ENCODE results near the gene PTGER1. TPM values are rescaled to one million over a fixed set of nuclear protein-coding genes. Genes with fewer than 3 reads are reported as not detected.

PTGER1 gene
- total RNA-seq, 1 experiment from 2014 or later = 2.2 TPM

DNA sequence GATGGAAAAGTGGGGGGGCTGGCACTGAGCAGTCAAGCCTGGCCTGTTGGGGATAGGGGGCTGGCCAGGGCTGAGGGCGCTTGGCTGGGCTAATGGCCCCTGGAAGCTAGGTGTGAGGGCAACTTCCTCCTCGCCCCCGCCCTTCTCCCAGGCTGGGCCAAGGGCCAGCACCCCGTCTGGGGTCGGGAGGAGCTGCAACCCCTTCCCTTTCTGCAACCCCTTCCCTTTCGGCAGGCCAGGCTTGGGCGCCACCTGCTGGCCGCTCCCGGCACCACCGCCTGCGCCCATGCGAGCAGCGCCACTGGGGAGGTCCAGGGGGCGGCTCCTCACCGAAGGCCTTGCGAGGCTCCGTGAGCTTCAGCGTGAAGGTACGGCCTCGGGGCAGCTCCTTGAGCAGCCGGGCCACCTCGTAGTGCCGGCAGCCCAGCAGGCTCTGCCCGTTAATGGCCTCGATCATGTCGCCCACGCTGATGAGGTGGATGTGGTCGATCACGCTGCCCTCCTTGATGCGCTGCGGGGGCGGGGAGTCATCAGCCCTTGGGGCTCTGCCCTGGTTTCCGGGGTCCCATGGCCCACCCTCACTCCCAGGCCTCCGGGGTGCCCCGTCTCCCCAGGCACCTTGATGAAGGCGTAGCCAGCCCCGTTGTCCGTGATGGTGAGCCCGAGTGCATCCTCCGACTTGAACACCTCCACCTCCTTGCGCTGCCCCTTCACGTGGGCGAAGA is 5.0 kb upstream of the PTGER1 start:
- H3K9me3 ChIP-seq (ENCODE audit: low read length) = no peaks in the 10 kb centered on the region
- no peak overlapping the region for H3K9ac ChIP-seq (ENCODE audit: low read length)
- TF ChIP-seq EZH2phosphoT487 (IDR thresholded peaks at IDR 0.05; ENCODE audit: borderline replicate concordance, low read length) = no peak
- TF ChIP-seq, protein P1, sequence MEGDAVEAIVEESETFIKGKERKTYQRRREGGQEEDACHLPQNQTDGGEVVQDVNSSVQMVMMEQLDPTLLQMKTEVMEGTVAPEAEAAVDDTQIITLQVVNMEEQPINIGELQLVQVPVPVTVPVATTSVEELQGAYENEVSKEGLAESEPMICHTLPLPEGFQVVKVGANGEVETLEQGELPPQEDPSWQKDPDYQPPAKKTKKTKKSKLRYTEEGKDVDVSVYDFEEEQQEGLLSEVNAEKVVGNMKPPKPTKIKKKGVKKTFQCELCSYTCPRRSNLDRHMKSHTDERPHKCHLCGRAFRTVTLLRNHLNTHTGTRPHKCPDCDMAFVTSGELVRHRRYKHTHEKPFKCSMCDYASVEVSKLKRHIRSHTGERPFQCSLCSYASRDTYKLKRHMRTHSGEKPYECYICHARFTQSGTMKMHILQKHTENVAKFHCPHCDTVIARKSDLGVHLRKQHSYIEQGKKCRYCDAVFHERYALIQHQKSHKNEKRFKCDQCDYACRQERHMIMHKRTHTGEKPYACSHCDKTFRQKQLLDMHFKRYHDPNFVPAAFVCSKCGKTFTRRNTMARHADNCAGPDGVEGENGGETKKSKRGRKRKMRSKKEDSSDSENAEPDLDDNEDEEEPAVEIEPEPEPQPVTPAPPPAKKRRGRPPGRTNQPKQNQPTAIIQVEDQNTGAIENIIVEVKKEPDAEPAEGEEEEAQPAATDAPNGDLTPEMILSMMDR (conservative IDR thresholded peaks at IDR 0.05; ENCODE audit: low read depth, low read length) = peak; percentile 93
- no peak overlapping the region for H2AFZ ChIP-seq (ENCODE audit: low read length)
- H3K27ac ChIP-seq (ENCODE audit: low read length) = no peak overlapping the region
- peaks cover 7% of the 10 kb centered on the region; the same call in 1 of the 2 replicates for H4K20me1 ChIP-seq (ENCODE audit: low read length)
- no peak overlapping the region for H3K4me3 ChIP-seq (ENCODE audit: low read length)
- H3K4me2 ChIP-seq (ENCODE audit: low read length) = no peak overlapping the region
- DNase-seq (peak; percentile 40), ATAC-seq (no peak)
- no peaks in the 10 kb centered on the region for H3K27me3 ChIP-seq (ENCODE audit: low read length)
- ChIA-PET CTCF (interaction anchor here (0.6 kb wide), 1 partner anchor 8 kb away, joined by 9 read pairs; no protein-coding TSS in a partner anchor), POLR2A (ENCODE audit: unreplicated experiment) (interaction anchor here (0.6 kb wide), 1 partner anchor 210 kb away, joined by 3 read pairs; no protein-coding TSS in a partner anchor)
- H3K4me1 ChIP-seq (ENCODE audit: insufficient read depth, low read length) = peaks cover 20% of the 10 kb centered on the region
- no peaks in the 10 kb centered on the region for H3F3A ChIP-seq (ENCODE audit: low read length, unreplicated experiment)
- intact Hi-C loops (cut with micrococcal nuclease) = loop anchor here (10.0 kb wide), 1 partner anchor 345 kb away; the partner anchor contains the start of gene ASF1B
- H3K36me3 ChIP-seq (ENCODE audit: low read depth, low read length) = peaks cover 42% of the 10 kb centered on the region
- no TSS peak for BruUV-seq (replicated peaks)
- H3K9me2 ChIP-seq (replicated peaks; ENCODE audit: low read length) = no peaks in the 10 kb centered on the region
- peaks cover 19% of the 10 kb centered on the region; the same call in 1 of the 2 replicates for H3K79me2 ChIP-seq (ENCODE audit: low read length)

GRCh38 chr19:14479309-14479974 is 4.3 kb upstream of the PTGER1 start:
- H3K9ac ChIP-seq (ENCODE audit: low read length) = no peak overlapping the region
- intact Hi-C loops (cut with micrococcal nuclease) = loop anchor here (10.0 kb wide), 1 partner anchor 345 kb away; the partner anchor contains the start of gene ASF1B

More at GRCh38 chr19:14479309-14479974, 4.3 kb upstream of the PTGER1 start:
- peaks cover 15% of the 10 kb centered on the region; the same call in 1 of the 2 replicates for H3K79me2 ChIP-seq (ENCODE audit: low read length)
- ChIA-PET POLR2A (ENCODE audit: unreplicated experiment) (no interaction called here), CTCF (interaction anchor here (0.6 kb wide), 1 partner anchor 8 kb away, joined by 9 read pairs; no protein-coding TSS in a partner anchor)
- no peak overlapping the region for H3K4me3 ChIP-seq (ENCODE audit: low read length)
- no peaks in the 10 kb centered on the region for H3K9me3 ChIP-seq (ENCODE audit: low read length)
- H3K27ac ChIP-seq (ENCODE audit: low read length) = no peak overlapping the region
- no peaks in the 10 kb centered on the region for H3K9me2 ChIP-seq (replicated peaks; ENCODE audit: low read length)
- no peak overlapping the region for H2AFZ ChIP-seq (ENCODE audit: low read length)
- no peak overlapping the region for H3K4me2 ChIP-seq (ENCODE audit: low read length)
- H3K4me1 ChIP-seq (ENCODE audit: insufficient read depth, low read length) = peaks cover 27% of the 10 kb centered on the region
- BruUV-seq (replicated peaks) = no TSS peak
- H4K20me1 ChIP-seq (ENCODE audit: low read length) = peaks cover 7% of the 10 kb centered on the region; the same call in 1 of the 2 replicates
- no peaks in the 10 kb centered on the region for H3F3A ChIP-seq (ENCODE audit: low read length, unreplicated experiment)
- H3K36me3 ChIP-seq (ENCODE audit: low read depth, low read length) = peaks cover 42% of the 10 kb centered on the region
- no peaks in the 10 kb centered on the region for H3K27me3 ChIP-seq (ENCODE audit: low read length)
- no peak for DNase-seq
- ATAC-seq = no peak
- TF ChIP-seq, protein P1 (conservative IDR thresholded peaks at IDR 0.05; ENCODE audit: low read depth, low read length) = no peak
- TF ChIP-seq EZH2phosphoT487 (IDR thresholded peaks at IDR 0.05; ENCODE audit: borderline replicate concordance, low read length) = no peak
